Endothelial cell of umbilical vein (primary cell): ENCODE results near the gene CADPS.

Source experiments
- CTCF ChIP-seq, 2 donors: IDR thresholded peaks; 1 replicate in 1 of 2; 2 replicates in 1 of 2; pipeline ENCODE4 v1.5.1; 2011; ENCODE audit warnings: low read length in 2 of 2, mild to moderate bottlenecking in 2 of 2, moderate library complexity in 2 of 2, control low read depth in 1 of 2, inconsistent platforms in 1 of 2, low read depth in 1 of 2; ENCODE audit not compliant: insufficient read depth in 1 of 2; ENCODE audit errors: extremely low read depth in 1 of 2
- EZH2 ChIP-seq: IDR thresholded peaks from 2 replicates; pipeline ENCODE4 v1.6.1; 2012; ENCODE audit warnings: borderline replicate concordance, low read depth, mild to moderate bottlenecking, moderate library complexity, low read length, inconsistent platforms; ENCODE audit not compliant: severe bottlenecking
- POLR2AphosphoS5 ChIP-seq: IDR thresholded peaks from 2 replicates; pipeline ENCODE4 v1.6.1; 2012; ENCODE audit warnings: low read depth, mild to moderate bottlenecking, control low read depth, low read length, moderate library complexity; ENCODE audit not compliant: insufficient read depth
- TF ChIP-seq, protein P1 (sequence below): IDR thresholded peaks from 2 replicates; pipeline ENCODE4 v1.6.1; 2011; ENCODE audit not compliant: insufficient read depth, insufficient read length

GRCh38 chr3:62566022-62566557 is 309.1 kb downstream of the CADPS start:
- no peak for TF ChIP-seq CTCF (IDR thresholded peaks at IDR 0.05; ENCODE audit: extremely low read depth in 1 of 2, insufficient read depth in 1 of 2, low read depth in 1 of 2, low read length in 2 of 2)
- TF ChIP-seq POLR2AphosphoS5: no peak
- TF ChIP-seq, protein P1, sequence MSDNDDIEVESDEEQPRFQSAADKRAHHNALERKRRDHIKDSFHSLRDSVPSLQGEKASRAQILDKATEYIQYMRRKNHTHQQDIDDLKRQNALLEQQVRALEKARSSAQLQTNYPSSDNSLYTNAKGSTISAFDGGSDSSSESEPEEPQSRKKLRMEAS: no peak
- no peak for TF ChIP-seq EZH2
